IPS-NIHi7 (cell line): ENCODE measurements around the gene ALDH3B1.

Experiments
- DNase-seq: peaks from one replicate; pipeline ENCODE4 v3.0.0; 2012; ENCODE audit warnings: mixed read lengths; ENCODE audit errors: extremely low spot score

ALDH3B1 gene

DNA sequence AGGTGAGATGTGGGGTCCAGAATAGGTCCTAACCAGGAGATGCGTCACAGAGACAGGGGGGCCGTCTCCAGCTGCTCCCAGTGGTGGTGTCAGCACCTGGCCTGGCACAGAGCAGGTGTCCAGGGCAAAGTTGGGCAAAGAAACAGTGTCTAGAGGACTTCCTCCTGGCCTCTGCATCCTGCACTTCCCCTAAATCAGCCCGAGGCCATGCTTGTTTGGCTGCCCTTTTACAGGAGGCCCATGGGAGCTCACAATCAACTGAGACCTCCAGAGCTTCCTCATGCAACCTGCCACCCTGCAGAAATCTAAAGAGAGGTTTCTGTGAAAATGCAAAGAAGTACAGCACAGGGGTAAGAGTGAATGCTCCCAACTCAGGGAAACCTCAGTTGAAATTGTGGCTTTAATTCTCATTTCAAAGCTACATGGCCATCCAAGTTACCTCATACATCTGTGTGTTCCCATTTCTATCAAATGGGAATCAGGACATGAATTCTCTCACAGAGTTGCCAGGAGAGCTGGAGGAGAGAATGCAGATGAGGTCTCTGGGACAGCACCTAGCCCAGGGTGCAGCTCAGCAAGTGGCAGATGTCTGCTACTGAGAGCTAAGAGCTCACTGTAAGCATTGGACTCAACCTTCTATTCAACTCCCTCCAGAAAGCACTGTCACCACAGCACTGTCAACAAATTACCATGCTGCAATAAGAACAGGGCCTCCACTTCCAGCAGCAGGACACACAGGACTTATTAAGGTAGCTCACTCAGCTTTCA, 61.3 kb downstream of the ALDH3B1 start:
- no peak for DNase-seq

DNA sequence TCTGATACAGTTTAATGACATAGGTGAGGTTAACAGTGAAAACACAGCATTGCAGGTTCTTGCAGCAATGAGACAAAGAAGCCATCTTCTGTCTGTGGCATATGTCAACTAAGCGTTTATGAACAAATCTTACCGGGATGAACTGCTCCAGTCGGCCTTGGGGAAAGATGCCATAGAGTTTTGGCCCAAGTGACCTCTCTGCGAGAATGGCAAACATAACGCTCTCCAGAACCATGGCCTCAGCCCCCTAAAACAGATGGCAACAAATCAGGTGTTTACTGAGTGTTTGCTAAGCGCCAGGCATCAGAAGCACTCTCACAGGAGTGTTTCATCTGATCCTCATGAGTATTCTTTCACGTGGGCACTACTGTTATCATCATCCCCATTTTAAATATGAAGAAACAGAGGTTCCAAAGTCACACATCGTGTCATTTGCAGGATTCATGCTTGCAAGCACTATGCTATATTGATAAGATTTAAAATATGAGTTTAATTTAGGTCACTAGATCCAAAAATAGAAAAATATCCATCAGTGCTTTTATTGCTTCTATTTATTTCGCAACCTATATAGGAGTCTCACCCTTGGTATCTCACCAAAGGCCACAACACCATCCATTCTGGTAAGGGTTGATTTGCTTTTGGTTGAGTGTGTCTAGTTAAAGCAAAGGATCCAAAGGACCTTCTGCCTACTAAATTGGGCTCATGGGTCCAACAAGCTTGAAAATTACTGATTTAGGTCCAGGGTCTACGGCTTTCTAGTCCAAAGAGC, 64.6 kb downstream of the ALDH3B1 start:
- DNase-seq, result no peak

DNA sequence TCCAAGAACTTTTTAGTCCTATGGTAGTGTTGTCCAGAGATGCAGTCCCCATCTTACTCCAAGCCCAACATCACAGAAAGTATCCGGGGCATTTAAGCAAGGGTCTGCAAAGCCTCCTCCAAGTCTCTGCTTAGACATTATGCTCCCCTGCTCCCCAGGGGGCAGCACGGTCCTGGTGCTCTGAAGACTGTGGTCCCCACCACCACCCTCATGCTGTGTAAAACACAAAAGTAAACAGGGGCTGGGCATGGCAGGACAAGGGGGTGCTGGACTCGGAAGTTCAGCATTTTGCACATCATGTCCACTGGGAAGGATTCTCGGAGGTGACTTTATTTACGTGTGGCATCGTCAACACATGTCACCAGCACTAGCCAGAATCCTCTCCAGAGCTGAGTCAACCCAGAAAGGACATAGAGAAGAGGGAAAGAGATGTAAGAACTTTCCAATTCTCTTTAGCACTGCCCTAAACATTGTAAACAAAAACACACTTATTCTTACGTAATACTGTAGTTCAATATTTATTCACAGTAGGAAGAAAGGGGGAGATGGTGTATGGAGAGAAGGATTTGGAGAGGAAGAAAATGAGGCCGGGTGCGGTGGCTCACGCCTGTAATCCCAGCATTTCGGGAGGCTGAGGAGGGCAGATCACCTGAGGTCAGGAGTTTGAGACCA, 66.4 kb downstream of the ALDH3B1 start:
- peak; percentile 39 for DNase-seq

DNA sequence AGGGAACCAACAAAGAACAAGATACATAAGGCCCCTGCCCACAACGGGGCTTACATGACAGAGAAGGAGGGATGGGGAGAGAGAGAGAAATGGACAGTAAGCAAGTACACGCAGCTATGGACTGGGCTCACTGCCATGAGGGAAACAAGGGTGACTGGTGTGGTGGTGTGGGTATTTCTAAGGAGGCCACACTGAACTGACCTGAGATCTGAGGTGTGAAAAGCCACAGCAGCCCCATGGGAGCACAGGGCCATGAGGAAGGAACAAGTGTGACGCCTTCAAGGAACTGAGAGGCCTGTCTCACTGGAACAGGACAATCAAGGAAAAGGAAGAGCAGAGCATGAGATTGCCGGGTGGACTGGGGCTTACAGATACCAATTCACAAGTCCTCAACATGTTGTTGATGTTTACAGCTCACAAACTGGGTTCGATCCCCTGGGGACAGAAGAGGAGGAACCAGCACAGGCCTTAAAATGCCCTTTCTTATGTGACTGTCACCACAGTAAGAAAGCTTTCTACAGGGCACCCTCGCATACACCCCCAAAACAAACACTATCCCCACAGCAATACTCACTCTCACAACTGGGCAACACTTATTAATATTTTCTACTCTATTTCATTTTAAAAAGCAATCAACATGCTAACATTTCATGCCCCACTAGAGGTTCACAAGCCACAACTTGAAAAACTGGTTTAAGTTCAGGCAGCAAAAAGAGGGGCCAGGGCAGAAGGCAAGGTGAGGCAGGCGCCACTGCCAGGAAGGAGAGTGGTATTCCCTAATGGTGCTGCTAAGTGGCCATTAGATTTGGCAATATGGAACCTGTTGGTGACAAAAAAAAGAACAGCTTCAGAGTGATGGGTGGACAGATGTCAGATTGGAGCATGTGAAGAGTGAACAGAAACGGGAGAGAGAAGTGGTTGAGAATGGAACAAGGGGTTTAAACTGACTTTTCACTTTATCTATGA, 67.8 kb downstream of the ALDH3B1 start:
- no peak for DNase-seq
